Activated CD4-positive, alpha-beta T cell treated with anti-CD3 and anti-CD28 coated beads, Interleukin-2, Interleukin-6, amounts not matched to agents 100 ng/mL and 50 ng/mL, durations not matched to agents 16 hours and 8 hours (primary cell): ENCODE data around the gene MYZAP.

Source experiments
- DNase-seq: peaks from one replicate; pipeline ENCODE4 v3.0.0-alpha.2; 2020

MYZAP gene

DNA sequence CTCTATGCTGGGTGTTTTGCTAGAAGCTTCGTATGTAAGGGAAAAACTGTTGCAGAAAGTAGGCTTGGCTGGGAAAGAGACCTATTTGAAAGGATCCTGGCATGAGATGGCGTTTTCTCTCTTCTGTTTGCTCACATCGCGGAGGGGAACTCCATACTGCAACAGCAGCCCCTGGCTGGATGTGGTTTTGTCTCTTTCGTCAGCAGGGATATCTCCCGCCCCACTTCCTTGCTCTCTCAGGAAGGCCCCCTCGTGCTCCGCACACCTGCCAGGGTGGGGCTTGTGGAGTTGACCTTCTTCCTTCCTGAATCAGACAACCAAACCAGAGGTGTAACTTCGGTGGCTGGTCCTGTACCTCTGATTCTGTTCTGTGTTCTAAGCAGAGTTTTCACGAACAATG lies 26.4 kb upstream of the MYZAP start:
- DNase-seq: peak; percentile 29

DNA sequence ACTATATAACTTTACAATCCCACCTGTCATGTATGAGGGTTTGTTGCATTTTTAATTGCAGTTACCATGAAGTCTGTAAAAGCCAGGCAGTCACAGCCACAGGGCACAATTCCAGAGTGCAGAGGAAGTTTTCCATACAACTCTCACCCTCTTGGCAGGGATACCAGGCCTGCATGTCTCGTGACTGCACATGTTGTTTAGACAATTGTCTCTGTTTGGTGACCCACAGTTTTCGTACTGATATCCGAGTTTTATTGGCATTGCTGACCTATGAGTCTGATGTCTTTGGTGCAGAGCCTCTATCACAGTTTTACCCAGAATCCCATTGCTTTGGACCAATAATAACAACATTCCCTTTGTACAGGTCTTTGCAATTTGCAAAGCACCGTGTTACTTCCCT lies 24.9 kb upstream of the MYZAP start:
- DNase-seq: no peak

DNA sequence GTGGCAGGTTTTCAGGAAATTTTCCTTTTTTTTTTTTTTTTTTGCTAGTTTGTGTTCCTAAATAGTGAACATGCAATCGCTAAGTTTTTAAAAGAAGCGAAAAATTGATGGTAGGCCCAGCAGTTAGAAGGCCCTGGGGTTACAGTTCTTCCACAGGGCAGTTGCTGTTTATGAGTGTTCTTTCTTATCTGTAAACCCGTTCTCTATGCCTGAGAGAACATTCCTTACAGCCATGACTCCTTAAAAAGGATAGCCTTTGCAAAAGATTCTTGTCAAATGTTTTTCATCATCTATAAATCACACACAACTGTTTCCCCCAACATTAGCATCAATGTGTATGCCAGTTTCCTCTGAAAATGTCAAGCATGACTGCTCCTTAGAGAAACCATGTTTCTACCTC lies 23.8 kb upstream of the MYZAP start:
- DNase-seq: no peak

DNA sequence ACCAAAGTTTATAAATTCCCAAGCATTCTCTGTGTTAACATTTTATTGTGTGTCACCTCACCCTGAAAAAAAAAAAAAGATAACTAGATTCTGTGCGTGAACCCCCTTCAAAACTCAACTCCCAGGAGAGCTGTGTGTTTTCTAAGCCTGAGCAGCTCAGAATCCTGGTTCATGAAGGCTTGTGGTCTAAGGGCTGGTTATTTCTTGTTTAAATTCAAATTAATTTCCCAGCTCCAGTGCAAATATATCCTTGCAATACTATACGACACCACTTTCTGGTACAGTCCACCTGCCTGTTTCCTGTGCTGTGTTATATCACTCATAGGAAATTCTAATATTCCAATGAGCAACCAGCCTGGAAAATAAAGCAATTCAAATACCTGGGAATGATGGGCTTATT lies 23.4 kb upstream of the MYZAP start:
- no peak for DNase-seq

GRCh38 chr15:57570340-57570739 lies 21.4 kb upstream of the MYZAP start:
- no peak for DNase-seq

DNA sequence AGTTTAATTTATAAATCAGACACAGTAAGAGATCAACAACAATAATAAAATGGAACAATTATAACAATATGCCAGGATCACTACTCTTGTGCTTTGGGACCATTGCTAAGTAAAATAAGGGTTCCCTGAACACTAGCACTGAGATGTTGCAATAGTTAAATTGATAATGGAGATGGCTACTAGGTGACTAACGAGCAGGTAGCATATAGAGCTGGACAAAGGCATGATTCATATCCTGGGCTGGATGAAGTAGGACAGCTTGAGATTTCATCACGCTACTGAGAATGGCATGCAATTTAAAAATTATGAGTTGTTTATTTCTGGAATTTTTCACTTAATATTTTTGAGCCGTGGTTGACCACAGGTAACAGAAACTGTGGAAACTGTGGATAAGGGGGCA lies 20.7 kb upstream of the MYZAP start:
- DNase-seq: no peak

DNA sequence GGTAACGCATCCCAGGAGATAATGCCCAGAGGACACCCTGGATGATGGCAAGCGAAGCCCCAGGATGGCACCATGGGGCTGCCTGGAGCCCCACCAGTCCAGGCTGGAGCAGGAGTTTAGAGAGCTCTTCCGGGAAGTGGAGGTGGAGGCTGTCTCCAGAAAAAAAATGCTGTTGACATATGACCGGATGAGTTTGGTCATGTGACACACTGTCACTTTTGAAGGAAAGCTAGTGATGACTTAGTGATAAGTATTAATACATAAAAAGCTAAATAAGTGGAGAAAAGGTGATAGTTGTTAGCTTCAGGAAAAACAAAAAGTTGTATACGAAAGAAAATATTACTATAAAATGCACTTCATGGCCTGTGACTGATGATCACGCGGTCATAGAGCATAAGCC lies 20.0 kb upstream of the MYZAP start:
- DNase-seq: no peak

- DNase-seq: no peak
Measured at GRCh38 chr15:57572468-57572867, 19.2 kb upstream of the MYZAP start.

DNA sequence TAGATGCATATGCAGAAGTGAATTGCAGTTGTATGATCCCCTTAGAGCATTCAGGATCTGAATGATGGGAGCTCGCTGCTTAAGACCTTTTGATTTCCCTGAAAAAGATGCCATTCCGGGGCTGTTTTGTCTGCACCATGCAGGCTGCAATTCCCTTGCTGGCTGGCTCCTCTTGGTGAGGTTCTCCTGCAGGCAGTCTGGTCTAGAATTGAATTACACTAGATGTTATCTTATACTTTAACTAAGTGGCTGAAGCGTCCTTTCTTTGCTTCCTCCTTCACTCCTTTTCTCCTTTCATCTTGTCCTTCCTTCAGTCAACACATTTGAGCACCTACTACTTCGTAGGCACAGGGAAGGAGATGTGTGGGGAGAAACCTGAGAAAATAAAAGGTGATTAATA lies 18.6 kb upstream of the MYZAP start:
- DNase-seq: no peak

GRCh38 chr15:57575363-57575762 lies 16.3 kb upstream of the MYZAP start:
- no peak for DNase-seq

- no peak for DNase-seq
Measured at GRCh38 chr15:57578288-57578900, 13.3 kb upstream of the MYZAP start.

- no peak for DNase-seq
Measured at GRCh38 chr15:57580428-57580827, 11.3 kb upstream of the MYZAP start.

GRCh38 chr15:57580866-57581265 lies 10.8 kb upstream of the MYZAP start:
- DNase-seq: no peak

GRCh38 chr15:57582090-57582489 lies 9.6 kb upstream of the MYZAP start:
- no peak for DNase-seq

GRCh38 chr15:57583282-57583681 lies 8.4 kb upstream of the MYZAP start:
- DNase-seq: no peak

DNA sequence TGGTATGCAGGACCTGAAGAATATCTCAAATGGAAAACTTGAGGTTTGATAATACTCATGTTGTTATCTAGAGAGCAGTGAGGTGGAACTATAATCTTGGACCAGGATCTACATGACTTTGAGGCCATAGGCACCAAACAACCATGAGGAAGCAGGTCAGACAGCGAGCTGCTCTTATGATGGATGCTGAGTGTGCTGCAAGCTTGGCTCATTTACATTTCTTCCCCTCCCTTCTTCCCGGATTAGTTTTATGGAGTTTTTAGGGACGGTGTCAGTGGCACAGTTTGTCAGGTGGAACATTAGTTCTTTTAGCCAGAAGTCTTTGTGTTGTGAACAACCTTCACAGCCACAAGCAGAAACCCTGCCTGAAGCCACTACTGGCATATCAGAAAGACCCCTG lies 8.0 kb upstream of the MYZAP start:
- DNase-seq: no peak

DNA sequence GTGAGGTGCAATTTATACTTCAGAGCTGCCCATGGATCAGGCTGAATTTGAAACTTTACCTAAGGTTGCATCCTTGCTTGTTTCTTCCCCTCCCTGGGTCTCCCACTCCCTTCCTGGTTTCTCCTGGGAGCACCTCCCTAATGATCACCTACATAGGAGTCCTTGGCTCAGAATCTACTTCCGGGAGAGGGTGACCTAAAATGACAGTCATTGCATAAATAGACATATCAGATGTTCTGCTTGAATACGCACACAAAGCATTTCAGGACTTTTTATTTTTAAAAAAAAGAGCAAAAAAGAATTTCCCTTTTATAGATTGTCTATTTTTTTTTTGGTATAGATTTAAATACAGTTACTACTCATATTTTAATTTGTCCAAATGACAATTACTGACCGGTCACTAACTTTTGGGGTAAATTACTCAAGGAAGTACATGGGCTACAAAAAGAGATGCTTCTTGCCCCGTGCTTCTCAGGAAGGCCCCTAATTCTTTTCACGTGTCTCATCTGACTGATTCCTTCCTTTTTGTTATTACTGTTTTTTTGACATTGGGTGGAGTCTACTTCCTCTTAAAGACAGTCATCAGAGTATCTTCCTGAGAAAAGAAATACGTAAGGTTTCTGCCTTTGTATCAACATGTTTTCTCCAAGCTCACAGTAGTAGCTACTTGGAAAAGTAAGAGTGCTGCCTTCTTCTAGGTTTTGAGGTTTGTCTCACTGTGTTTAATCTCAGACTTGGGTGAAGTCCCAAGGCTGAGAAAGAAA lies 4.9 kb upstream of the MYZAP start:
- DNase-seq: peak; percentile 27

- DNase-seq: no peak
Measured at GRCh38 chr15:57589281-57589680, 2.4 kb upstream of the MYZAP start.

- no peak for DNase-seq
Measured at GRCh38 chr15:57589754-57590153, 1.9 kb upstream of the MYZAP start.

DNA sequence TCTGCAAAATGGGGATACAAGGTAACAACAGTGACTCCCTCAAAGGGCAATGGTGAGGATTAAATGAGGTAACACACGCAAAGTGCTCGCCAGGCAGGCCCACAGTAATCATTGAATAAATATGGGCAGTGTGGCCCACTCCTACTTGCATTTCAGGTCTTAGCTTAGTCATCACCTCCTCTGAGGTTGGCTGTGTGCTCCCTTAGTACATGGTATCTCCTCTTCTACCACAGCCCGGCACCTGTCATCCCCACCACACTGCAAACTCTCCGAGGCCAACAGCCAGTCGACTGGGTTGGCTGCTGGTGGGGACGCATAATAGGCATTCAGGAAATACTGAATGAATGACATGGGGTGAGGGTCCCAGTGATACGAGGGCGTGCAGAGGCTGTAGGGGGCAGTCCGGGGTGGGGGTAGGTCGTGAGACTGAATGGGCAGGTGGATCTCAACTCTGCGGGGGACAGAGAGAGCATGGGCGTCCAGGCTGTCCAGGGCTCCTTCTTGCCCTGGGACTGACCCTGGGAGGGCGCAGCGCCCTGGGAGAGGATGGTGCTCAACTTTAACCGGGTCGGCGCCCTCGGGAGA lies 375 bp upstream of the MYZAP start:
- DNase-seq: no peak

GRCh38 chr15:57592426-57592825 lies 722 bp downstream of the MYZAP start:
- no peak for DNase-seq

DNA sequence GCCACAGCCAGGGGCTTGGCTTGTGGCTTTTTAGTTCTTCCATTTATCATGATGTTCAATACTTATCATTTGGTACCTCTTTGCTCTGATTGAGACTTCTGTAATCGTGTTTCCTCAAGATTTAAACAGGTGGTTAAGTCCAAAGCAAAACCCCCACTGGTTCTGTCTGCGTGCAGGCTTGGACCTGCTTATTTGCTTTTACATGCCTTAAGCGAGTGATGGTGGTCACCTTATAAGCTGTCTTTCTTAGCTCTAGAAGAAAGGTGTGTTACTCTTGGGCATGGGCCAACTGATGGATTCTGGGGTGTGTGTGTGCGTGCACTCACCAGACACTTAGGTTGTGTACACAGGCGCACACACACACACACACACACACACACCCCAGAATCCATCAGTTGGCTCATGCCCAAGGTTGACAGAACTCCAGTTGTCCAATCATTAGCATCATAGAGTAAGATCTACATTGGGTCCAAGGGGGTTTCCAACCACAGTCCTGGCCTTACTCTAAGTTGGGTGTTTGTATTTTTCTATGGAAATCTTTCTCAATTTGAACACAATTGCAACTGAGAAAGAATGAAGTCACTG lies 1.2 kb downstream of the MYZAP start:
- DNase-seq: no peak

GRCh38 chr15:57594479-57594878 lies 2.8 kb downstream of the MYZAP start:
- DNase-seq: no peak
